PC-9 (cell line): ENCODE results near the gene CREB3L1. TPM values are rescaled to one million over a fixed set of nuclear protein-coding genes. Genes with fewer than 3 reads are reported as not detected.

Source experiments
- BruUV-seq: library from RNA; stranded (reverse); fragments of 400-500 nt; replicated peaks from 2 replicates; lab custom pipeline; 2021; lab: Mats Ljungman, UMichigan
- CTCF ChIA-PET: fragments of 300-600 bp; sonication (Branson Sonifier 250); formaldehyde crosslinking; loops from one replicate; lab custom pipeline; 2022; ENCODE audit warnings: antibody characterized with exemption; lab: Charles Lee
- POLR2A ChIA-PET: fragments of 300-600 bp; sonication (Branson Sonifier 250); formaldehyde crosslinking; loops from one replicate; lab custom pipeline; 2022; ENCODE audit warnings: antibody characterized with exemption; ENCODE audit not compliant: unreplicated experiment; lab: Charles Lee
- DNase-seq, 2 experiments: peaks; one replicate each; pipeline versions ENCODE4 v3.0.0 to v3.0.0-alpha.2; 2015 to 2022; ENCODE audit warnings: mixed read lengths in 1 of 2
- H2AFZ ChIP-seq: fragments of 200-600 bp; sonication (generic); 2 replicates; pipeline ENCODE4 v1.8.1; 2017; ENCODE audit warnings: antibody characterized with exemption
- H3F3A ChIP-seq: fragments of 200-600 bp; sonication (generic); 2 replicates; pipeline ENCODE4 v1.8.1; 2017; ENCODE audit warnings: antibody characterized with exemption, mild to moderate bottlenecking, low read depth; ENCODE audit not compliant: insufficient read depth
- H3K27ac ChIP-seq: fragments of 200-600 bp; sonication (generic); 2 replicates; pipeline ENCODE4 v1.6.1; 2016; ENCODE audit warnings: mixed run types
- H3K27me3 ChIP-seq: fragments of 200-600 bp; sonication (generic); 2 replicates; pipeline ENCODE4 v1.6.1; 2016; ENCODE audit warnings: low read depth, mixed run types; ENCODE audit not compliant: insufficient read depth
- H3K36me3 ChIP-seq: fragments of 200-600 bp; sonication (generic); 2 replicates; pipeline ENCODE4 v1.6.1; 2016; ENCODE audit warnings: low read depth, mixed run types
- H3K4me1 ChIP-seq: fragments of 200-600 bp; sonication (generic); replicated peaks from 2 replicates; pipeline ENCODE4 v1.6.1; 2016; ENCODE audit warnings: mixed run types; ENCODE audit not compliant: insufficient read depth
- H3K4me2 ChIP-seq: fragments of 200-600 bp; sonication (generic); 2 replicates; pipeline ENCODE4 v1.6.1; 2017; ENCODE audit warnings: mixed run types
- H3K4me3 ChIP-seq: fragments of 200-600 bp; sonication (generic); 2 replicates; pipeline ENCODE4 v1.6.1; 2016; ENCODE audit warnings: mixed run types
- H3K79me2 ChIP-seq: fragments of 200-600 bp; sonication (generic); 2 replicates; pipeline ENCODE4 v1.6.1; 2017; ENCODE audit warnings: low read depth, mixed run types
- H3K9me2 ChIP-seq: fragments of 200-600 bp; sonication (generic); 2 replicates; pipeline ENCODE4 v1.8.1; 2017; ENCODE audit warnings: mild to moderate bottlenecking; ENCODE audit not compliant: insufficient read depth
- H3K9me3 ChIP-seq: fragments of 200-600 bp; sonication (generic); 2 replicates; pipeline ENCODE4 v1.8.1; 2016; ENCODE audit warnings: low read depth; ENCODE audit not compliant: insufficient read depth
- H4K20me1 ChIP-seq: fragments of 200-600 bp; sonication (generic); 2 replicates; pipeline ENCODE4 v1.8.1; 2017; ENCODE audit not compliant: insufficient read depth
- CTCF ChIP-seq: fragments of 200-600 bp; sonication (generic); conservative IDR thresholded peaks from 2 replicates; pipeline ENCODE4 v1.6.1; 2017; ENCODE audit warnings: mixed run types, antibody characterized with exemption, mild to moderate bottlenecking, moderate library complexity
- EZH2 ChIP-seq: fragments of 200-600 bp; sonication (generic); IDR thresholded peaks from 2 replicates; pipeline ENCODE4 v1.8.0; 2017; ENCODE audit warnings: antibody characterized with exemption, low read depth
- intact Hi-C: fragments of 100-400 bp; cut with micrococcal nuclease; formaldehyde crosslinking; loops from one replicate; pipeline ENCODE4 v1.10.0; 2022; ENCODE audit not compliant: unreplicated experiment
- total RNA-seq: library from RNA; stranded (reverse); gene quantifications from 2 replicates; pipeline ENCODE4 v1.2.3, GENCODE V29; 2021

The CREB3L1 gene
- total RNA-seq, 1 experiment from 2014 or later, result 3.1 TPM

GRCh38 chr11:46259971-46260560 lies 17.4 kb upstream of the CREB3L1 start:
- POLR2A ChIA-PET, result interaction anchor here (0.6 kb wide), 1 partner anchor 320 kb away, joined by 4 read pairs; no protein-coding TSS in a partner anchor
- Histone ChIP-seq H3K27me3 (no peaks in the 10 kb centered on the region), H3K27ac (no peak overlapping the region), H3K4me2 (no peak overlapping the region), H4K20me1 (no peaks in the 10 kb centered on the region), H3K4me1 (no peaks in the 10 kb centered on the region), H3F3A (no peaks in the 10 kb centered on the region), H3K36me3 (no peaks in the 10 kb centered on the region), H3K9me3 (no peaks in the 10 kb centered on the region), H2AFZ (no peak overlapping the region), H3K79me2 (no peaks in the 10 kb centered on the region), H3K4me3 (no peak overlapping the region), H3K9me2 (no peaks in the 10 kb centered on the region)
- no TSS peak for BruUV-seq
- CTCF ChIA-PET, result no interaction called here
- DNase-seq, result no peak
- no peak for TF ChIP-seq EZH2
- no peak for TF ChIP-seq CTCF
- intact Hi-C loops, result no loop called here

GRCh38 chr11:46263120-46263519 lies 14.3 kb upstream of the CREB3L1 start:
- no peaks in the 10 kb centered on the region for H4K20me1 ChIP-seq
- intact Hi-C loops, result no loop called here
- no peaks in the 10 kb centered on the region for H3K9me2 ChIP-seq
- no peaks in the 10 kb centered on the region for H3K79me2 ChIP-seq
- H3K27ac ChIP-seq, result no peak overlapping the region
- DNase-seq, result no peak
- ChIA-PET CTCF (no interaction called here), POLR2A (no interaction called here)
- no peak overlapping the region for H3K4me3 ChIP-seq
- no peaks in the 10 kb centered on the region for H3K36me3 ChIP-seq
- H3K4me2 ChIP-seq, result no peak overlapping the region
- no peaks in the 10 kb centered on the region for H3K4me1 ChIP-seq
- BruUV-seq, result no TSS peak
- H3K9me3 ChIP-seq, result no peaks in the 10 kb centered on the region
- no peak overlapping the region for H2AFZ ChIP-seq
- H3F3A ChIP-seq, result no peaks in the 10 kb centered on the region
- TF ChIP-seq CTCF (no peak), EZH2 (no peak)
- H3K27me3 ChIP-seq, result no peaks in the 10 kb centered on the region

GRCh38 chr11:46264030-46264429 lies 13.4 kb upstream of the CREB3L1 start:
- no peak overlapping the region for H3K4me2 ChIP-seq
- CTCF ChIA-PET, result no interaction called here
- H3K9me2 ChIP-seq, result no peaks in the 10 kb centered on the region
- H3K9me3 ChIP-seq, result no peaks in the 10 kb centered on the region
- no peak overlapping the region for H3K27ac ChIP-seq
- no TSS peak for BruUV-seq
- H3F3A ChIP-seq, result no peaks in the 10 kb centered on the region
- no peak for TF ChIP-seq CTCF
- no peak for TF ChIP-seq EZH2
- H3K79me2 ChIP-seq, result no peaks in the 10 kb centered on the region
- H3K36me3 ChIP-seq, result no peaks in the 10 kb centered on the region
- H3K4me1 ChIP-seq, result no peaks in the 10 kb centered on the region
- H3K27me3 ChIP-seq, result no peaks in the 10 kb centered on the region
- no peaks in the 10 kb centered on the region for H4K20me1 ChIP-seq
- no peak for DNase-seq
- intact Hi-C loops, result no loop called here
- POLR2A ChIA-PET, result no interaction called here
- no peak overlapping the region for H3K4me3 ChIP-seq
- H2AFZ ChIP-seq, result no peak overlapping the region
